ENCODE results near the gene ARGLU1.

Gene ARGLU1

DNA sequence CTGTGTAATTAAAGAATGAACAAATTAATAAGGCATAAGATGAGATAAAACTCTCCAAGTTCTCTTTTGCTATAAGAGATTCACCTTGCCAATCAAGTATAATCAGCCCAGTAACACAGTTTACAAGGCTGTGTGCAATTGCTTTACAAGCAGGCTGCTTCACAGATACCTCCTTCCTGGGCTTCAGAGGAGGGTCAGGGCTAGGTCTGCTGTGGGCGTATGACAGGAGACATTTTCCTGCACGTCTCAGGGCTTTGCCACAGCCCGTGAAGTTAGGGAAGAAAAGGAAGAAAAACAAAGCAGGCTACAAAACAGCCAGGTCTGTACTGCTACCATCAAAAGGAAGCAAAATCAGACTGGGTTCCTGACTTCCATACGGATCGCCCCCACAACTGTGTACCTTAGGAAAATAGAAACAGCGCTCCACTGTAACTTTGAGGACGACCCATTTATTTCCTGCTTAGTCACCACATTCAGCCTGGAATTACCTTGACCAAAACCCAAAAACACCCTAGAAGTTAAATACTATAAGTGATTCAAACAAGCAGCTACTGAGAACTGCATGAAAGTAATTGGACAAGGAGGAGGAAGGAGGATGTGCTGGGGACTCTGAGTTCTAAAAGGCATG is 44.9 kb downstream of the ARGLU1 start:
- no peak for DNase-seq

DNA sequence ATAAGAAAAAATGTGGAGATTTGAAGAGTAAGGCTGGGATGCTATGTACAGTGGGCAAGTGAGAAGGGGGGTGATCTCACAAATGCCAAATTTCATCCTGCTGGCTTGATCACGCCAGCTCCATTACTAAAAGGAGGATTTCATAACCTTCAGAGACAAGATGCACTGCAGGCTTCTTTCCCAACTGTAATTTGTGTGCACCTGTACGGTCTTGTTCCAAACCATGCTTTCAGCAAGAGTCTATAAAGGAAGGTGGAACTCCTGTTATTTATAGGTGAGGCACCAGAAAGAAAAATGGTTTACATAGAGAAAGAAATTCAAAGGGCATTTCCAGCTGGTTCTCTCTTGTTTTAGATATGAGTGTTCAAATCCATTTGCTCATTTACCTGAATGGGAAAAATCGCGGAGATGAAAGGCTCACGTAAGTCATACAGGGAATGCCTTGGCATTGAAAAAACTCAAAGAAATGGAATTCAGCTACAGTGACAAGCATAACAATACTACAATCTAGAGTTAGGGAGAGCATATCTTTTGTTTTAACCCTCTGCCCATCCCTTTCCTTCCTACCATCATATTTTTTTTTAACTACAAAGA is 45.7 kb downstream of the ARGLU1 start:
- no peak for DNase-seq

DNA sequence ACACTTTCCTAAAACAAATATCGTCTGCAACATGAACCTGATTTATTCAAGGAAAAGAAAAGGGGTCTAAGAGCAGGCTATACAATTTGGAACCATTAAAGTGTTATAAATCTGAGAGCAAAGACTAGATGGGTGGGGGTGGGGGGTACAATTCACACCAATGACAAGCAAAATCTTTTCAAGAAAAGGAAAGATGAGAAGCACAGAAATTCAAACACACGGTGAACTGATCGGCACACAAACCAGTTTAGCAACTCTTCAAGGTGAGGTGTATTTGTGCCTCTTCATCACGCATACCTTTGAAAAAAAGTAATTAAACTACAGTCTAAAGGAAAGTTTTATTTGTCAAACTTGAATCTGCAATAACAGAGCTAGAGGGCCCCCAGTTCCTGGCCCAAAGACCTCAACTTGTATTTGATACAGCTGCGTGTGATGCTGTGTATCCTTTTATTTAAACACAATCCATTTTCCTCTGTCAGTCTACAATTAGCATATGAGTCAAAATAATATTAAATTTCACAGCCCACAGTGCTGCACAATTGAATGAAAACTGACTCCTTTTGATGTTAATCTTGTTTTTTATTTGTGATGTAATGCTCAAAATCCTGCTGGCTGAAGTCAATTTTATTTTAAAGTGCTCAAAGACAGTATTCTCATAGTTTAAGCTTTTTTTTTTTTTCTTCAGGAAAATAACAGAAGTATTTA is 46.7 kb downstream of the ARGLU1 start:
- no peak for DNase-seq

DNA sequence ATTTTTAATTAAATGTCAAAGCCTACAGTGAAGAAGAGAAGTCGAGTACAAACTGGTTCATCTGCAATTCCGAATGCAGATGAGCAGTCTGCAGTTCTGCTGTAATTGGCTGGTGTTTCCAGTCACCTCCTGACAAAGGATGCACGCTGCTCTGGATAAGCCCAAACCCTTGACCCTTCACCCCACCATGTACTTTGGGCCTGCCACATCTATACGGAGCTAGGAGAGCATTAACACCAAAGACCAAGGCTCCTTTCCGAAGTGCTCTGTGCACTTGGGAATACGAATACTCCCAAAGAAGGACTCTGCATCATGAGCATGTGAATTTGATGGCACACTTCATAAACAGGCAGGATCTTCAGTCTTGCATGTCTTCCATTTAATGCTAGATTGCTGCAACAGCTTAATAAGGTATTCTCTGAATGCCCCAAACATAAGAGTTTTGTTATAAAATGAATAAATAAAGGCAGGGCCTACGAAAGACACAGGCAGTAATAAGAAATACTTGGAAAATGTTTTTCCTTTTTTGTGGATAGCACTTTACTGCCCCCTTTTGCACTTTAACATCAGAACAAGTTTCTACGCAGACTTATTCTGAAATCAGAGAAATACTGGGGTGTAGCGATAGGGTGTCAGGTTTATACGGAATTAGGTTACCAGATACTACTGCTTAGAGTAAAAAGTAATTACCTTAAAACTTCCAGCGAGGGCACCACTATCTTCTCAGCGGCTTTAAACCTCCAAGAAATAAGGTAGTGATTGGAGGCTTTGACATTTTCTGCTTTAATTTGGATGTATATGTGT is 47.5 kb downstream of the ARGLU1 start:
- DNase-seq = peak; percentile 62

DNA sequence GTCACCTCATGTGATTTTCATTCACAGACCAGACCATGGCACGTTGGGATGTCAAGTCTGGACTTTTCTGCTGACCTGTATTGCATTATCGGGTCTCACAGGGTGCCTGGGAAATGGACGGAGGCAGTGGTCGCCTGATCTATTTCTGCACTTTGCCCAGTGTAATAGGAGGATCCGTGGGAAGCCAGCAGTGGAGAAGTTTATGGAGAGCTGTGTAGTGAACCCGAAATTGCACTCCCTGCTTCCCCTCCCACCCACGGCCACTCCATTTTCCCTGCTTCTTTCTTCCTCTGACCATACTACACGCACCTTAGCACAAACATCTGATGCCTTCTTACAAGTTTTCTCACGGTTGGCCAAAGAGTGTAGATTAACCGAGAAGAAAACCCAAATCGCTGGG is 49.4 kb downstream of the ARGLU1 start:
- DNase-seq = no peak

DNA sequence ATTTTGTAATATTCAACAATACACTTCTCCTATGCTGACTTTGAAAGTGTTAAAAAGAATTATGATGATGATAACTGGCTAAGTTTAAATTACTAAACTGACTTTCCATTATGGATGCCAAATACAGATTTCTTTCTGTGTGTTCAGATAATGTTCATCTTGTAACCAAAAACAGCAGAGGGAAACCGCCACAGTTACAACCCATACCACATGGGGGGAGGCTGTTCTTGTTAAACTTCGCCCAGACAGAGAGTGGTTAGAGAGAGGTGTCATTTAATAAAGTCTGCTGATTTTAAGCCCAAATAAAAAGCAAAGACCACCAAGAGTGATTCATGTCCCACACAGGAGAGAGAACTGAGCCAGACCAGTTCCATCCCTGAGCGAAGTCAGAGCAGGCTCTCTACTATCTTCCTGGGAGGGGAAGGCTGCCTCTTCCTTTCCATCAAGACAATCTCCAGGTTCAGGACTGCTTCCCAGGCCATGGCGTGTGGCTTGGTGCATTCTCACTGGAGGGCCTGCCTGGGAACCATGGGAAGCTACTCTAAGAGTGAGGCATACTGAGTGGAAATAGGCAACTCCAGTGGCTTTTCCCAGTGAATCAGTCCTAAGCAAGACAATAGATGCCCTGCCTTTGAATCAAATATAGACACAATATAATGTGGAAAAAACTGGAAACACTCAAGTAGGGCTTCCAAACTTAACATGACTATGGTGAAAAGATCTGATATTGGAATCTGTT is 50.7 kb downstream of the ARGLU1 start:
- peak; percentile 54 for DNase-seq

DNA sequence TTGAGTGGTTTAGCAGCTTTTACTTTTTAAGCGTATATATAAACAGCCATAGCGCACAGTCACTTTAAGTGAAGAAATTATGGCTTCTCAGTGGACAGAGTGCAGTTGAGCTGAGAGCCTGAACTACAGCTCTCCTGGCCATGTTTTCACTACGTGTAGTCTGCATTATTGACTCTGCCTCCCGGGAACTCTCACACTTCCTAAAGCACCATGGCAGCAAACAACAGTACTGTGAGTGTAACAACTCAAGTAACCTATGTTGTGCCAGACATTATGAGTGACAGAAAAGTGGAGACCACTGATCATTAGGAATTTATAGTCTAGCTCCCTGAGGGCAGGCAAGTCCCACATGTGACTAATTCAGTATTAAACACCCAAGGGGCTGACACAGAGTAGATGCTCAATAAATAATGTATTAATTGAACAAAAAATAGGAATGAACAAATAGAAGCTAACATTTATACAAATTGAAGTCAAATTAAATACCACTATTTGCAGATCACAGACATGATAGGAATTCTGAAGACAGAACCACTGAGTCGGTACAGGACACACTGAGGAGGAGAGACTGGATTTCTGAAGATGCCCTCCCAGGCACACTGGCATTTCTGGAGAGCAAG is 52.2 kb downstream of the ARGLU1 start:
- no peak for DNase-seq

DNA sequence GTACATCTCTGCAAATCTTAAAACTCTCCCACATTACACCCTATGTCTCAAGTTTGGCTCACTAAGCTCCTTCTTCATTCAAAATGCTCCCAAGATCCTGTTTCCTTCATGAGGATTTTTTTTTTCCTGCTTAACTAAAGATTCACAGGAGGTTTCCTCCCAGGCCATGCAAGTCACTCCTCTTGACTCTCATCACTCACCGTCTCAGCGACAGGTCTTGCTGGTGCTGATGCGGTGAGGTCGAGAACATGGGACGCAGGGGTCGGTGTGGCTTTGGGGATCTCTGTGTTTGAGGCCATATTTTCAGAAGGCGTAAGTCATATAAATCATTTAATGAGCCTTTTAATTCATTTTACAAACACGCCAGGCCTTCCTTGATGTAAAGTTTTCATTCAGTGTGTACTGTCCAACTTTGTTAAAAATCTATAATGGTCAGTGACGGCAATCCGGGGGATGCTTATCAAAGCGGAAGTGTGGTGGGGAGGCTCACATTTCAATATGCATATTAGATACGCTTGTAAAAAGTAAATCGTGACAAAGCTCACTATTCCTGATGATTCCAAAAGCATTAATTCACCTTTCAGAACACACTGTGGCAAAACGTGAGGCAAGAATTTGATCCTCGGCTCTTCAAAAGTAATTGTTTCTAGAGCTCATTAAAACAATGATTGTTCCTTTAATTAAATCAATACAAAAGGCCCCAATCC is 52.9 kb downstream of the ARGLU1 start:
- no peak for DNase-seq

DNA sequence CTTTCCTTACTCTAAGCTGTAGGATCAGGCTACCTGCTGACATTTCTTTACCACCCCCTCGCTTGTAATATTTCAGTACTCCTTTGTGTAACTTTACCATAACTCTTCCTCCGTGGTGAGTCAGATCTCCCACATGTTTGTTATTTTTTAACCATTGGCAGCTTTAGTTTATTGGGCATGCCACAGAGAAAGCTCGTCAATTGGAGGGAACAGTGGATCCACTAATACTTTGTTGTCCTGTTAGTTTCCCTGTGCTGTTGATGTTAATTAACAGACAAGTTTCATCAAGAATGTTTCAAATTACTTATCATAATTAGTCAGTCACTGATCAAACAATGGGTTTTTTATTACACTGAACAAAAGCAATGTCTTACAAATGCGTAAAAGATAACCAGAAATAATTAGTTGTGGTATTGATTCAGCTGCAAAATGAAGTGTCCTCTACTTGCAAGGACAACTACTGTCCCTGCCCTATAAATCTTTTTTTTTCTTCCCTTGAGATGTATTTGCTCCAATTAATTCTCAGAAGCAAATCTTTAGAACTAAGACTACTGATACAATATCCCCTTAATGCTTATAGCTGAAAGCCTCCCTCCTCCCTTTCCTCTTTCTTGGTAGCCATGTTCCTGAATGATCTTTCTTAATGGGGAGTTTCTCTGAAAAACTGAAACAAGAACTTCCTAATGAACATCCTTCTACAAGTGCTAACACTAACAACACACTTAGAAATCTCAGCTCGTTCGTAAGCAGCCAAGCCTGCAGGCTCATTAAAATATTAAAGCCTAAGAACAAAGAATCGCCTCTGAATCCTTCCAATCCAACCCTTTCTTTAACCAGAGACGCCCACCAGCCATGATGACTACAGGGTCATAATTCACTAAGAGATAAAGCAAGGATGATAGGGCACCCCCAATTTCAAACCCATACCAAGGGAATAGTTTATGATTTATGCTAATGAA is 54.6 kb downstream of the ARGLU1 start:
- DNase-seq = peak; percentile 60

DNA sequence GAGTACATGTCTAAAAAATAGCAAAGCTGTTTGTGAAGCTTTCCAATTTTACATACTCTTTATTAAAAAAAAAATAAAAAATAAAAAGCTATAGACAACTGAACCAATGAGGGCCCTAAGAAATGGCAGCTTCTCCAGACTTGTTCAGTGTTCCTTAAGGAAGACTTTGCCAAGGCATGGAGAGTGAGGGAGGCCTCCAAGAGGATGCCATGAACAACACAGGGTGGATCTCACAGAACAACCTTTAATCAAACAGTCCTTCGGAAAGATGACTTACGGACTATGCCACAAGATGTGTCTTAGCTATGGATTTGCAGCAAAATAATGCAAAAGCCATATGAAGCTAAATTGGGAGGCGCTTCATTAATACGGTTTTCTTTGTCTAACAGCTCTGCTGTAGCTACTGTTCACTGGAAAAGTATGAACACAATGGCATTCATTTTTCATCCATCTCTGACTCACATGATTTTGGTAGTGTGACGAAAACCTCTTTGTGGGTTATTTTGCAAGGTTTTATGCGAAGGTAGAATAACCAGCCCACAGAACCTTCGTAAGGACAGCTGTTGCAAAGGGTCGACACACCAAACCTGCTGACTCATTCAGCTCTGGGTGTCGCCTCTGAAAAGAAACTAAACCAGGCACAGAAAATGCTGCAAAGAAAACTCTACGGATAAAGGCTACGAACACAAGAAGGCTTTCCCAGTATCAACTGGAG is 60.2 kb downstream of the ARGLU1 start:
- DNase-seq = peak; percentile 97

DNA sequence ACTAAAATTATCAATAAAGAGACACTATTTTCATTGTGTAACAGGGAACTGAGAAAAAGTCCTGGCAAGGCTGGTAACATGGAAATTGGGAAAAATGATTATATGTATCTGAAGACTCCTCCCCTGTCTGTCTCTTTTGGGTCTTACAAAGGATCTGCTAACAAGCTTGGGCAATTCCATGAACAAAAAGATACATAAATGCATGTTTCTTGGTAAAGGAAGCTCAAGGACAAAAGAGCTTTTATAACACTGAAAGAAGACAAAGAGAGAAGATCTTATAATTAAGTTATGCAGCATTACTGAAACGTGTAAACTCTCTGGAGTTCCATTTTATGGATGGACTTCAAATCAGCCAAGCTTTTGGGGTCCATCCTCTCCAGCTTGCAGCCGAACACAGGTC is 61.7 kb downstream of the ARGLU1 start:
- no peak for DNase-seq

DNA sequence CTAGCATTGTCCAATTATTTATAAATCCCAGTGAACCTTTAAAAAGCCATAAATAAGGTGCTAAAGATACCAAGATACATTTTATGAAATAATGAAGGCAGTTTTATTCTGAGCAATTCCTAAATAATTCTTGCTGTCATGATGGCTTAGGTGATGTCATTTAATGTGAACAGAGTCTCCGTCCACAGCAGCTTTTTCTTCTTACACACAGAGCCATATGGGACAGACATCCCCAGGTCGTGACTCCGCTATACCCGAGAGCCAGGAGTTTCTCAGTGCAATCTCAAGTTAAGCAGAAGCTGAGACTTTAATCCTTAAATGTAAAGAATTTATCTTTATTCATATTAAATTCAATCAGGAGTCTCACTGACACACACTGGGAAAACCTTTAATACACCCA is 62.2 kb downstream of the ARGLU1 start:
- no peak for DNase-seq

DNA sequence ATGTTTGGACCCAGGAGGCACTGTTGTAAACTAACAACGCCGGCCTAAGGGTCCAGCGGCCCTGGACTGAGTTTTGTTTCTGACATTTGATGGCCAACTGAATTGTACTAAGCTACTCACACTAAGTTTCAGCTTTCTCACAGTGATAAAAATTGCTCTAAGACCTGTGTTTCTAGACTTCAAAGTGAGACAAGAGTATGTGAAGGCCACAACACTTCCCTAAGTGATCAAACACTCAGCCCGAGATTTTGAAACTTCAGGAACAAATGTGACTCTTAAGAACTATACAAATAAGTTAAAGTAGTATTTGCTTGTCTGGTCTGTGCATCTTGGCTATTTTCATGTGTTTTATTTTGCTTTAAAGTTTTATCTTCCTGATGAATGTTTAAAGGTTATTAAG is 62.6 kb downstream of the ARGLU1 start:
- DNase-seq = no peak

DNA sequence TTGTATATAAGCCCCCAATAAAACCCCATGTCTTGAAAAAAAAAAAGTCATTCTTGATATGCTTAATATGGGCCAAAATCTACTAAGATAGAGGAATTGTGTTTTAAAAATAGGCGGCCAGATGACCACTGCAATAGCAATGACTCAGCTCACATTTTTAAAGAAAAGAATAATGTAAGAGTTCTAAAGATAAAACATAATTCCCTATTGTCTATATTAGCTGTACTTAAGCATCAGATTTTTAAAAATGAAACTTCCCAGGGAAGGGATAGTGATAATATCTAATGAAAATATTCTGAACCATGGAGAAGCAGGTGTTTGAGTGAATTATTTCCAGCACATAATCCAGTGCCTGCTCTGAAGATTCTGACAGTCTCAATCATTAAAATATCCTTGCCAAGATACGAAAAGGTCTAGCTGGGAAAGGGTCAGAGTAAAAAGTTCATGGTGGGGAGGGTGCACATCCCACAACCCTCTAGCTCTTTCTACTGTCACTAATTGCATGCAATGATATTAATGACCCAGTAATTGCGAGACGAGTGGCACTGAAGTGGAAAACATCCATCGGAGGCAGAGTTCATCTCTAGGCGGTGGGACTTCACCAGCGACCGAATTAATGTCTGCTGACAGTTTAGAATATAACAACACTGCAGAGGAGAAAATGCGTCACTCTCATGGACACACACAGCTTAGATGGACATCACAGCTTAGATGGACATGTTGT is 64.0 kb downstream of the ARGLU1 start:
- DNase-seq = no peak

DNA sequence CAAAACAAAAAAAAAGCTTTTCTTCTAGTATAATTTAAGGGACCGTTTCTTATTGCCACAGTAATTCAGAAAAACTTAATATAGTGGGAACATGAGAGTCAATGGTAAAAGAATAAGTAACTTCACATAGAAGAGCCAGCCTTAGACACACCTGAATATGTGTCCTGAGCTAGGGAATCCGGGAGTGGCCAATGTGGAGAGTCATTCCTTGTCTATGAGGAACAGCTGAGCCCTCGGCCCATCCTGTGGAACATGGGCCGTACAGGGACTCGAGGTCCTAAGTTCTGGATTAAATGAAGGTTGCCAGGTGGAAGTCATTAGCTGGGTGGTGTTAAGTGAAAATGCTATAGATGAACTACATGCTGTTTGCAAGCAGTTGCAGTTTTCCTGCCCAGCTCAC is 64.7 kb downstream of the ARGLU1 start:
- DNase-seq = no peak

DNA sequence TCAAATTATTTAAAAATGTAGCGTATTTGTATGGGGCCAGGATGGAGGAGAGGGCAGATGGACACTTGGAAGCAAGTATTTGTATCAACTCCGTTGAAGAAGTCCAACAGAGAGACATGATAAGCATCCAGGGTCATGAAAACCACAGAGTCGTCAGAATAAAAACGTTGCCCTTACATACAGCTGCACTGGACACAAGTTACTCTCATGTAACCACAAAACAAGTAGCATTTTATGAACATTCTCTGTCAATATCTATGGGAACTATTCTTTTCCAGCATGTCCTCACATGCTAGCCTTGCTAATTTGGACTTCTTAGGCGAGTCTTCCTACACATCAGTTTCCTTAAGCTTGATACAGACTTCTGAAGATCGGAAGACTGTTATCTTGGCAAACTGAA is 67.5 kb downstream of the ARGLU1 start:
- no peak for DNase-seq

DNA sequence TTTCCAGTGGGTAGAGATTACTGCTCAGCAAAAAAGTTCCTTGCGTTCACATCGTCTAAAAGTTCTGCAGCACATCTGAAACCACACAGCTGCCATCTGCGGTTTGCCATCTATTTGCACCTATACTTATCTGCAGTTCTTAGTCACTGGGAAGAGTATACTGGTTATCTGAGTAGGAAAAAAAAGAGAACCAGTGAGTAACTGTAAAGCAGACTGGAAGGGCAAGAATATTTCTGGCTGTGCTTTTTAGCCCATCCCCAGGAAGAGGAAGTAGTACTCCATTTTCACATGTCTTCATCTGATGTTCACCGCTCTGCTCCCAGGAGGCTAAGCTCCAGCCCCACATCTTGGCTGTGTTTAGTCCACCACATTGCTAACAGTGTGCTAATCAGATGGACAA is 68.0 kb downstream of the ARGLU1 start:
- peak; percentile 68 for DNase-seq

DNA sequence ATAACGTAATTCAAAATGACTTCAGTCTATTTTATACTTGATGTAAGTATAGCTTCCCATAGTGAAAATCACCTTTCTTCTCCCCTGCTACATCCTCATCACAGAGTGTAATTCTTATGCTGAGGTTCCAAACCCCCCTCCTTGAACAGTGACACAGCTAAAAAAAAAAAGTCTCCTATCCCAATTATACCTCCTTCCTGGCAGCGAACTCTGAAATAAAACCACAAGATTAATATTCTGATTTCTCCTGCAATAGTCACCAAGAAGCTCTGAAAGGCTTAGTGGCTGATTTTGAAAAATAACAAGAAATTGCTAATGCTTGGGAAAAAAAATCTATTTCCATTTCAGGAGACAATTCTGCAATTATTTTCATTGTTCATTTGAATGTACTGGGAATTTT is 68.8 kb downstream of the ARGLU1 start:
- DNase-seq = peak; percentile 62

DNA sequence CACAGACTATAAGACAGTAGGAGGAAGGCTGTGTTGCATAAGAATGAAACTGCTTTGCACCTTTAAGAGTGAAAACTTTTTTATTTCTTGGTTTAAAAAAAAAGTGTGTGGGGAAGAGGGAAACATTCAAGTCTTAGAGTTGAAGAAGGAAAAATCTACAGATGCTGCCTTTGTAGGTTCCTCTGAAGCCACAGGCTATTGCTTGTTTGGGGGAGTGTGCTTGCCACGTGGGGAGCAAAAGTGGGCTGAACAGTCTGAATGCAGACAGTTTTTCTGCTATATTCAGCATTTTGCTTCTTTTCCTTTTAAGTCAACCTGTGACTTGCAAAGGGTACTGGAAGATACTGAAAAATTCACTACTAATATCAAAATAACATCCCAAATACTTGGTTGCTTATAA is 69.4 kb downstream of the ARGLU1 start:
- DNase-seq = no peak
